ENCODE data around the gene ALAD.
"Not testable (repeated sequence)": the region's sequence is repeated elsewhere in the genome, so short reads cannot be mapped to it uniquely, and the experiment has no call there.

The ALAD gene

DNA sequence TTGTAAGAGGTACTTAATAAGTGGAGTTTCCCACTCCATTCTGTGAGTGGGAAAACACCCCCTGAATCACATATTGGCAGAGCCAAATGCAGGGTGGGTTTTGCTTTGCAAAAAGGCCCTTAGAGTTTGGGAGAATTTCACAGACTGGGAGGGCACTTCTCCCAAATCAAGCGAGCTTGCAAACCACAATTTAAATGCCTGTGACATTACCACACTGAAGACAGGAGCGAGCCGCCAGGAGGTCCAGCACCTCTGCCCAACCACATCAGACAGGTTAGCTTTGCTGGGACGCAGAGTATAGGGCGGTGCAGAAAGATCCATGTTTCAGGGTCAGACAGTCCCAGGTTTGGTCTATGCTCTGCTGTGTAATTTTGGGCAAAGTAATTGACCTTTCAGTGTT, 2.3 kb downstream of the ALAD start:
- DNase-seq (ENCODE audit: low read depth): no peak

DNA sequence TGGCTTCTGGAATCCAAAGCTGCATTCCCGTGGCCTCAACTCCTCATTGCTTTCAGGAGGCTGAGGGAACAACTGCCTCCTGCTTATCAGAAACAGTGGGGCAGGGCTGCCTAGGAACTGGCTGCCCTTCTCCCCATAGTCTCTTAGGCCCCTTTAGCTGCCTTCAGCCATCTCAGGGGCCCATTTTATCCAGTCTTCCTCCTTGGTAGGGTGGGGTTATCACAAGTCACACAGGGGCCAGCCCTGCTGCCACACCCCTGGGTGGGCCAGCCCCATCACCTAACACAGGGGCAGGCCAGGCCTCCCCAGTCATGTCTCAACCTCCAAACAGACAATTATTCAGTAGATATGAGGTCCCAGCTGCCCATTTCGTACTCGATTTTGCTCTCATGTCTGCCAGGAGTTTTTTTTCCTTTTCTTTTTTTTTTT, 3.9 kb downstream of the ALAD start:
- DNase-seq (ENCODE audit: low read depth): no peak

DNA sequence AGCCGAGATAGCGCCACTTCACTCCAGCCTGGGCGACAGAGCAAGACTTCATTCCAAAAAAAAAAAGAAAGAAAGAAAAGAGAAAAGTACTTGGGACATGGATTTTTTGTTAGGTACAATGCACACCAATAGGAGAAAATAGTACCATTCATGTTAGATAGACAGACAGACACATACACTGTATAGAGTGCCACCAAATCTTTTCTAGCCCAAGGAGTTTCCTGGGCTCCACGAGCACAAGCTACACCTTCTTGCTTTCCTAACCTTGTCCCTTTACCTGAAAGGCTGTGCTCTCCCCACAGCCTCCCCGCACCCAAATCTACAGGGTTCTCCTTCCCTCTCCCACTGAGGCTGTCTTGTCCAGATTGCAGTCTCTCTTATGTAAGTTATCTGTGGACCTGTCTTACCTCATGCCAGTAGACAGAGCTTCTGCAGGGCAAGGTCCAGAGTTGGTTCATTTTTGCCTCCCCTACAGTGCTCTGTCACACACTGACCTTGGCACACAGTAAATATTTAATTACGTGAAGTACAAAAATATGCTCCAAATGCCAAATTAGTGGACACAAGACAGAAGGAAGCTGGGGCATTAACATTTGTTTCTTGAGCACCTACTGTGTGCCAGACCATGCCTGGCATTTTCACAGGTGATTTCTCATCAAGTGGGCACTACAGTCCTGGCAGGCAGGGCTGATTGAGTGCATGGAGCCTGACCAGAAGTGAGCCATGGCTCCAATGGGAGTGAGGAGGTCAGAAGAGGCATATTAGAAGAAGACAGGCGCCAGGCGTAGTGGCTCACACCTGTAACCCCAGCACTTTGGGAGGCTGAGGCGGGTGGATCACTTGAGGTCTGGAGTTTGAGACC, 5.9 kb downstream of the ALAD start:
- no peak for DNase-seq (ENCODE audit: low read depth)

DNA sequence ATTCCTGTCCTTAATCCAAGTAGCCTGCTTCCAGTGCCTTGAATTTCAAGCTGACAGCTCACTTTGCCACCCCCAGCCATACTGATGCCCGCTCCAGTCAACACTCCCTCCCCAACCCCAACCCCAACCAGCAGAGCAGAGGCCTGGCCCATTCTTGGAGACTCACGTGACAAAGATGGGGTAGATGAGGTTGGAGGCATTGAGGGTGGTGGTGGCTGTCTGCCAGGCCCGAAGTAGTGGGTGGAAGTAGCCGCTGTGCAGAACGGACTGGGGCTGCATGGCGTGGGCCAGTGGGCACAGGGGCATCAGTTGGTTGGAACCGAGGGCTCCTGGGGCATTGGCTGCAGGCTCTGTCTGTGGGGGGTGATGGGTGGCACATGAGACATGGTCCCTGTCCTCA, 7.8 kb downstream of the ALAD start:
- DNase-seq (ENCODE audit: low read depth): no peak

DNA sequence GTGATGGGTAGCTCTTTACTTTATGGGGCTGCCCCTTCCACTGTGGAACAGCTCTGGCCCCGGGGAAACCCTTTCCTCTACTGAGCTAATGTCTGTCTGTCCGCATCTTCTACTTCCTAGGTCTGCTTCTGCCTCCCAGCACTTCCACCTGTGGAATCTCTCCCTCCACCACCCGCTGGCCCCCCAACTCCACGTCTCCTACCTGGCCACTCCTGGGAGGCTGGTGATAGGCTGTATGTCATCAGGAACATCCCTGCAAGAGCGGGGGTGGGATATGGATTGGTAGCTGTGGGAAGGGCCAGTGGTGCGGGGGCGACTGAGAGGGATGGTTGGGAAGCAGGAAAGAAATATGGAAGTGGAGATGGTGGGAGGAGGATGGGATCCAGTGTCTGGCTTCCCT, 9.2 kb downstream of the ALAD start:
- no peak for DNase-seq (ENCODE audit: low read depth)

DNA sequence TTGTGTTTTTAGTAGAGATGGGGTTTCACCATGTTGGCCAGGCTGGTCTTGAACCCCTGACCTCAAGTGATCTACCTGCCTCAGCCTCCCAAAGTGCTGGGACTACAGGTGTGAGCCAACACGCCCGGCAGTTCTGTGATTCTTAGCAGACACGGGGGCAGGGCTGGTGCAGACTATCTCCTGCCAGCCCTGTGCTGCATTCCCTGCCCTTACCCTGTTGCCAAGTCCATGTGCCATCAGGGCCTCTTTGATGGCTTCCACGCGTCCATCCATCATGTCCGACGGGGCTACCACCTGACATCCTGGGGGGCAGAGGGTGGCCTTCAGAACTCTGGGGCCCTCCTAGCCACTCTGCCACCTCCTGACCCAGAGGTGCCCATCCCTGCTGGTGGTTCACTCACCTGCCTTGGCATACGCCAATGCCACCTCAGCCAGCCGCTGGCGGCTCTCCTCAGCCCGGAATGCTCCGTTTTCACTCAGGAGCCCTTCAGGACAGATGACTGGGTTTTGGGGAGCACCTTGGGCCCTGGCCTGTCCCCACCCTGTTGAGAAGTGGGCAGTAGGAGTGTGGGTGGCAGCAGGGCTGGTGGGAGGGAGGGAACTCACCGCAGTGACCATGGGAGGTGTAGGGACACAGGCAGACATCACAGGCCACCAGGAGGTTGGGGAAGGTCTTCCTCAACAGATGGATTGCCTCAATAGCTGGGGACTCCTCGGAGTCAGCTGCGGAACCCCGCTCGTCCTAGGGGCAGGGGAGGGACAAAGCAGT, 10.7 kb downstream of the ALAD start:
- no peak for DNase-seq (ENCODE audit: low read depth)

DNA sequence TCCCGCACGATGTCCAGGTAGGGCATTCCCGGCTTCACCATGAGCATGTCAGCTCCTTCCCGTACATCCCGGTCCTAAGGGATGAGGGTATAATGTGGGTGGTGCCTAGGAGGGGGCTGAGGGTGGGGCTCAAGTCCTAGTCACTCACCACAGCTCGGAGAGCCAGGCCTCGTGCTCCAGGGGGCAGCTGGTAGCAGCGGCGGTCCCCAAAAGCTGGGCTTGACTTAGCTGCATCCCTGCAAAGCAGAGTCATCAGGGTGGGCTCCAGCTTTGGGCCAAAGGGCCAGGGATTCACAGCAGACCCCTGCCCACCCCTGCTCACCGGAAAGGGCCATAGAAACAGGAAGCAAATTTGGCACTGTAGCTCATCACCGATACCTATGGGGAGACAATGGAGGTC, 11.6 kb downstream of the ALAD start:
- DNase-seq (ENCODE audit: low read depth): no peak

DNA sequence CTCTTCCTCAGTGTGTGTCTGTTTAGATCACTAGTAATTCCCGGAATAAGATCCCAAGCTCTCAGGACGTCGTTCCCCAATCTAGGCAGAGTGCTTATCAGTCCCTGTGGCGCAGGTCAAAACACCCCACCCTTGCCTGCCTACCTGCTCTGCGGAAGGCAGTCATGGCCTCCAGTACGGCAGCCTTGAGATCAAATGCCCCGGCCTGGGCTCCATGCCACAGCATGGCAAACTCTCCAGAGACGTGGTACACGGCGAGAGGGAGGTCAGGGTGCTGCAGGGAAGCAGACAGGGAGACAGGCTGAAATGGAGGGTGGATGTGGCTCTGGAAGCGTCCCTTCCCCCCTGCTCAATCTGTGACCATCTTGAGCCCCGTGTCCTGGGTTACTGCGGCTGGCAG, 12.3 kb downstream of the ALAD start:
- no peak for DNase-seq (ENCODE audit: low read depth)

DNA sequence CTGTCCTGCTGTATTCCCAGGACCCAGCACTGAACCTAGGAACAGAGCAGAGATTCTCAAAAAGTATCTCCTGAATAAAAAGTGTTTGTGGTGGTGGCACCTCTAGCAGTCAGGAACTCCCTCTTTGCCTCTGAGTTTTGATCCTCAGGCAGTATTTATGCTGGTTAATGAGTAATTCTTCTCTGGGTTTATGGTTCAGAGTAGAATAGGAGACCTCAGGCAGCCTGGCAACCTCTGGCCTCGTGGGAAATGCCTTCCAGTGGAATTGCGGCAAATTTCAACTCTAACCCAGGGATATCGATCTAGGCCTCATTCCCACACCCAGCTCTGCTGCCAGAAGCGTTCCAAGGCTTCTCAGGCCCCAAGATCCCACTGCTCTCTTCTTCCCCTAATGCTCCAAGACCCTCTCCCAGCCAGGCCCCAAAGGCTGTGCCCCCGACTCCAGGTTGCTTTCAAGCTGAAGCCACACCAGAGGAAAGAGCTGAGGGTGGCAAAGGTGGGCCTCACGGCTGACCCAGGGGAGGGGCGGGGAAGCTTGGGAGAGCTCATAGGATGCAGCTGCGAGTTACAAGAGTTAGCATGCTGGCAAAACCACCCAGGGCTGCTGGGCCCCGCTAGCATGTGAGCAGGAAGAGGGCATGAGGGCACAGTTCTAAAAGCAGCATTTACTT, 13.4 kb downstream of the ALAD start:
- no peak for DNase-seq (ENCODE audit: low read depth)

DNA sequence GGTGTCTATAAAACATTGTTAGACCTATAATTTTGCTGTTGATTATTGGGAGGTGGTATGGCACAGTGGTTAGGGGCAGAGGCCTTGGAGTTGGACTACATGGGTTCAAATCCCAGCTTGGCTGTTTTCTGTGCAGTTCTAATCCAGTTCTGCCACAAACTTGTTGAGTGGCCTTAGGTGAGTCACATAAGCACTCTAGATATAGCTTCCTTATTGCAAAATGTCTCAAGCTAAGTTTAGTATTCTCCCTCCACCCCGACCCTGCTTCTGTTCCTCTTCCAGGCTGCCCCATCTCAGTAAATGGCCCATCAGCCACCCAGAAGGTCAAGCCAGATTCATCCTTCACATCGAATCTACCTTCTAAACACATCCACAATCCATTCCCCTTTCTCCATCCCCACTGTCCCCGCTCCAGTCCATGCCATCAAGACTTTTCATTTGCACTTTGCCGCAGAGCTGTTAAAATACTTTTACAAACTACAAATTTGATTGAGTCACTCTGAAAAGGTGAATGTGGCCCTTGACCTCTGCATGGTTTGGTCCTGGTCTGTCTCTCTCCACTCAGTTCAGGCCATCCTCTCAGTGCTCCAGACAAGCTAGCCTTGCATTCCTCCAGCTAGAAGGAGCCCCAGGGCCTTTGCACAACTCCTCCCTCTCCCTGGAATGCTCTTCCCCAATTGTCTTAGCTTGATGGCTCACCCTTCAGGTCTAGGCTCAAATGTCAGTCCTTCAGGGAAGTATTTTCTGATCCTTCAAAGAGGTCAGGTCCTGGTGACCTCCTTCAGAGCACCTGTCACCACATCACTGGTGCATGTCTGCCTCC, 14.3 kb downstream of the ALAD start:
- DNase-seq (ENCODE audit: low read depth): no peak

DNA sequence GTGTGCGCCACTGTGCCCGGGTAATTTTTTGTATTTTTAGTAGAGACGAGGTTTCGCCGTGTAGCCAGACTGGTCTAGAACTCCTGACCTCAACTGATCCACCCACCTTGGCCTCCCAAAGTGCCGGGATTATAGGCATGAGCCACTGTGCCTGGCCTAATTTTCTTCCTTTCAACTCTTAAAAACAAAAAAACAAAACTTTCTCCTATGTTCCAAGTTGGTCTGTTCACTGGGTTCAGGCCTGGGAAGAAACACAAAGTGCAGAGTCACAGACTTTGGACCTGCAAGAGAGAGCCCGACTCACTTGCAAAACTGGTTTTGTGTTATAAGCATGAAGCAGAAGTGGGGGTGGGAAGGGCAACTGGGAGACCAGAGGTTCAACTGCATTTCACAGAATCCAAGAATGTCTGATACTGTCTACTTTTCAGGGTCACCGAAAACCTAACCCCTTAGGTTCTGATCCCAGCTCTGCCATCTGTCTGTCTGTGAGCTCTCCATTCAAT, 19.1 kb downstream of the ALAD start:
- no peak for DNase-seq (ENCODE audit: low read depth)

DNA sequence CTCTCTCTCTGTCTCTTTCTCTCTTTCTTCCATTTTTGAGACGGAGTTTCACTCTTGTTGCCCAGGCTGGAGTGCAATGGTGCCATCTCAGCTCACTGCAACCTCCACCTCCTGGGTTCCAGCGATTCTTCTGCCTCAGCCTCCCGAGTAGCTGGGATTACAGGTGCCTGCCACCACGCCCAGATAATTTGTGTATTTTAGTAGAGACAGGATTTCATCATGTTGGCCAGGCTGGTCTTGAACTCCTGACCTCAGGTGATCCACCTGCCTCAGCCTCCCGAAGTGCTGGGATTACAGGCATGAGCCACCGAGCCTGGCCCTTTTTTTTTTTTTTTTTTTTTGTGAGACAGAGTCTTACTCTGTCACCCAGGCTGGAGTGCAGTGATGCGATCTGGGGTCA, 19.6 kb downstream of the ALAD start:
- DNase-seq (ENCODE audit: low read depth): not testable (repeated sequence)

DNA sequence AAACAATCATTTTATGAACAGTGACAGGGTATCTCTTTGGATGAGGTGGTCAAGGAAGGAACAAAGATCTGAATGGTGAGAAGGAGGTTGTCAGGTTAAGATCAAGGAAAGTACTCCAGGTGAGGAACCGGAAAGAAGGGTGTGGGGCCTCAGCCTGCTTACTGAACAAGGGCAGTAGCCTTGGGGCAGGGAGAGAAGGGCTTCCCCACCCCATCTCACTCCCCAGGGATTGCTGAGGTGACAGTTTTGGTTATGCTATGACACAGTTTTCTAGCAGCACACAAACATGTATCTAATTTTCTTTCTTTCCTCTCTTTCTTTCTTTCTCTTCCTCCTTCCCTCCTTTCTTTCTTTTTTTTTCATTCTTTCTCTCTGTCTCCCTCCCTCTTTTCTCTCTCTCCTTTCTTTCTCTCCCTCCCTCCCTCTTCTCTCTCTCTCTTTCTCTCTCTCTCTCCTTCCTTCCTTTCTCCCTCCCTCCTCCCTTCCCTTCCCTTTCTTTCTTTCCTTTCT, 20.2 kb downstream of the ALAD start:
- no peak for DNase-seq (ENCODE audit: low read depth)

DNA sequence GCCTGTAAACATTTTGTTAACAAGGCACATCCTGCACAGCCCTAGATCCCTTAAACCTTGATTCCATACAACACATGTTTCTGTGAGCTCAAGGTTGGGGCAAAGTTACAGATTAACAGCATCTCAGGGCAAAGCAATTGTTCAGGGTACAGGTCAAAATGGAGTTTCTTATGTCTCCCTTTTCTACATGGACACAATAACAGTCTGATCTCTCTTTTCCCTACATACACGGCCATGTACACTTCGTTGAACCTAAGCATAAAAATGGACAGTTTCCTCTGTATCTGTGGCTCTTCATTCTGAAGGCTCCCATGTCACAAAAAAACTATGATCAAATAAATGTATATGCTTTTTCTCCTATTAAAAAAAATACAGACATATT, 21.3 kb downstream of the ALAD start:
- not testable (repeated sequence) for DNase-seq (ENCODE audit: low read depth)

DNA sequence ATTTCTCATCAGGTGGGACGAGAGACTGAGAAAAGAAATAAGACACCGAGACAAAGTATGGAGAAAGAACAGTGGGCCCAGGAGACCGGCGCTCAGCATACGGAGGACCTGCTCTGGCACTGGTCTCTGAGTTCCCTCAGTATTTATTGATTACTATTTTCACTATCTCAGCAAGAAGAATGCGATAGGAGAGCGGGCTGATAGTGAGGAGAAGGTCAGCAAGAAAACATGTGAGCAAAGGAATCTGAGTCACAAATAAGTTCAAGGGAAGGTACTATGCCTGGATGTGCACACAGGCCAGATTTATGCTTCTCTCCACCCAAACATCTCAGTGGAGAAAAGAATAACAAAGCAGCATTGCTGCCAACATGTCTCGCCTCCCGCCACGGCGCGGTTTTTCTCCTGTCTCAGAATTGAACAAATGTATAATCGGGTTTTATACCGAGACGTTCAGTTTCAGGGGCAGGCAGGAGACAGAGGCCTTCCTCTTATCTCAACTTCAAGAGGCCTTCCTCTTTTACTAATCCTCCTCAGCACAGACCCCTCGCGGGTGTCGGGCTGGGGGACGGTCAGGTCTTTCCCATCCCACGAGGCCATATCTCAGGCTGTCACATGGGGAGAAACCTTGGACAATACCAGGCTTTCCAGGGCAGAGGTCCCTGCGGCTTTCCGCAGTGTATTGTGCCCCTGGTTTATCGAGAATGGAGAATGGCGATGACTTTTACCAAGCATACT, 21.8 kb downstream of the ALAD start:
- not testable (repeated sequence) for DNase-seq (ENCODE audit: low read depth)

DNA sequence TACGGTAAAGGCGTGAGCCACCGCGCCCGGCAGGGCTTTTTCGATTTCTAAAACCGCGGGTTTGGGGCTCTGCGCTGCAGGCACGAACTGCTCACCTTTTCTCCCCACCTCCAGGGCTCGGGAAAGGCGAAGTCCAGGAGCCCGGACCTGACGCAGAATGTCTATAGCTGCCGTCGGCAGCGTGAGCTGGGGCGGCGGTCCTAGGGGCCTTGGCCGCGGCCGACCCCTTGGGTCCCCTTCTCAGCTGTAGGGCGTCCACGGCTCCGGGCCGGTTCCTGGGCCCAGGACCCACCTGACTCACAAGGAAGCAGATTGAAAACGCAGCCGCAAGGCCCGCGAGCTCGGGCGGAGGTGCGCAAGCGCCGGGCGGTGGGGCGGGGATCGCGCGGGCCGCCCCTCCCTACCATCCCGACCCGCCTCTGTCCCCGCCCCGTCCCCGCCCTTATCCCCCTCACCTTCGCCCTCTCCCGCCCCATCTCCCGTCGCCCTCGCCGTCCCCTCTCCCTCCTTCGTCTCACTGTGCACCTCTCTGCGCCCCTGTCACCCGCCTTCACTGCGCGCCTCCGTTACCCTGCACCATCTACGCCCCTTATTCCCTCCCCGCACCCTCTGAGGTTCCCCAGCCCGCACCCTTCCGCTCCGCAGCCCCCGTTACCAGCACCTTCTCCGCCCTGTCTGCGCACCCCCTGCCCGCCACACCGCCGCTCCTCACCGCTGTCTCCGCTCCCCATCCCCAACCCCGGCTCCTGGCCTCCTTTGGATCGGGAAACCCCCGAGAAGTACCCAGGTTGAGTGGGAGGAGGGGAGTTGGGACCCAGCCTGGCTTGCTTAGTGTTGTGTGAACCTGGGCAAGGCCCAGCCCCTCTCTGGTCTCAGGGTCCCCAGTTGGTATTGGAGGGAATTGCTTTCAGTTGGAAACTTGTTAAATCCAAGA, 24.2 kb downstream of the ALAD start, which contains the start of gene HDHD3:
TSS of gene HDHD3 (minus strand) at position 353 of the 934 bp plus-strand sequence. CDS start 2,632 bp downstream, outside the sequence.
- DNase-seq (ENCODE audit: low read depth): peak; percentile 71

DNA sequence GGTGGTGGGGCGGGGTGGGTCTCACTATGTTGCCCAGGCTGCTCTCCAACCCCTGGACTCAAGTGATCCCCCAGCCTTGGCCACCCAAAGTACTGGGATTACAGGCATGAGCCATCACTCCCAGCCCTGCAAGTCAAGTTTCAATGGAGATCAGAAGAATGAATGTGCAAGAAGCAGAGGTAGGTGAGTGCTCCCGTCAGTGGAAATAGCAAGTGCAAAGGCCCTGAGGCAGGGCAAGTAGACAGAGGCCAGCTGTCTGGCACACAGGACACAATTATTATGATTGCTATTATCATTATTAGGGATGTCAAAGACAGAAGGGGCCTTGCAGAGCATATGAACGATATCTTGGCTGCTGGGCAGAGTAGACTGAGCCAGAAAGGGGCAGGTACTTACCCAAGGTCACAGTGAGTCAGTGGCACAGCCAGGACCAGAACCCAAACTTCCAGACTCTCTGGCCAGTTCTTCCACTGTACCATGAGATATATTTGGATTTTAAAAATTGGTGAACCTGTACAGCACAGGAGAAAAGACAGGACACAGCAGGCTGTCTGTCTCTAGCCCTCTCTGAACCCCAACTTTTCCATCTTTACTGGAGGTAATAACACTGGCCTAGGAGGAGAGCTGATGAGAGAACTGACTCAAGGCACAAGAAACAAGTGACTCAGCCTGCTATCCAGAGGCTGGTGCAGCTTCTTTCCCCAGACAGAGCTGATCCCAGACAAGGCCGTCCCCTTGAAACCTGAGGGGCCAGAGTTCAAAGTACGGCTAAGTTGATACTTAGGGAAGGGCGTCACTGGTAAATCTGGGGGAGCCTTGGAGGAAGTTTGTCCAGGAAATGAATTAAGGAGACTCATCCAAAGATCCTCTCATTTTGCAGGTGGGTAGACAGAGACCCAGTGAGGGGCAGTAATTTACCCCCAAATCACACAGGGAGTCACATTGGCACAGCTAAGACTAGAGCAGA, 25.7 kb downstream of the ALAD start:
- DNase-seq (ENCODE audit: low read depth): no peak

DNA sequence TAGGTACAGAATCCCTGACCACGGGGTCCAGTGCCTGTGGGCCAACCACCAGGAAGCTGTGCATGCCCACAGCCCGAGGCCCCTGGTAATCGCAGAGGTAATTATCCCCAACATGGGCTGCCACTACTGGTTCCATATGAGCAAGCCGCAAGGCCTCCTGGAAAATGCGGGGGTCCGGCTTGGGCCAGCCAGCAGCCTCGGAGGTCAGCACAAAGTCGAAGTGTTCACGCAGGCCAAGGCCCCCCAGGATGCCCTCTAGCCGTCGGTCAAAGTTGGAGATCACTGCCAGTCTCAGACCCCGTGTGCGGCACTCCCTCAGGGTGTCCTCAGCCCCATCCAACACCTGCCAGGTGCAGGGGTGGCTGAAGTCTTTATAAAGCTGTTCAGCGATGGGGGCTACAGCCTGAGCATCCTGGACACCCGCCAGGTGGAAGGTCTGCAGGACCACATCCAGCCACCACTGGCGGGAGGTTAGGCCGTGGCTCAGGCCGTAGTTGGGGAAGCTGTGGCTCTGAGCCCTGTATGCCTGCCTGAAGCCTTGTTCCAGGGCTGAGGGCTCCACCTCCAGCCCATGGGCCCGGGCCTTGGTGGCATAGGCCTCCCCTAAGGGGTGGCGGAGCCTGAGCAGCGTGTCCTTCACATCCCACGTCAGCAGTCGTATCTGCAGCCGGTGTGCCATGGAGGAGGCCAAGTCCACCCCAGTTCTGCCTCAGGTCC, 27.2 kb downstream of the ALAD start:
- DNase-seq (ENCODE audit: low read depth): no peak
